ENCODE measurements around the gene LSM14B.
"Not testable (repeated sequence)": the region's sequence is repeated elsewhere in the genome, so short reads cannot be mapped to it uniquely, and the experiment has no call there.

Gene LSM14B

GRCh38 chr20:62114894-62115293 lies 7.4 kb upstream of the LSM14B start:
- TF ChIP-seq CTCF (IDR thresholded peaks at IDR 0.05; ENCODE audit: low read depth, low read length): no peak
- H3K4me3 ChIP-seq (ENCODE audit: low read depth, low read length): no peak overlapping the region

DNA sequence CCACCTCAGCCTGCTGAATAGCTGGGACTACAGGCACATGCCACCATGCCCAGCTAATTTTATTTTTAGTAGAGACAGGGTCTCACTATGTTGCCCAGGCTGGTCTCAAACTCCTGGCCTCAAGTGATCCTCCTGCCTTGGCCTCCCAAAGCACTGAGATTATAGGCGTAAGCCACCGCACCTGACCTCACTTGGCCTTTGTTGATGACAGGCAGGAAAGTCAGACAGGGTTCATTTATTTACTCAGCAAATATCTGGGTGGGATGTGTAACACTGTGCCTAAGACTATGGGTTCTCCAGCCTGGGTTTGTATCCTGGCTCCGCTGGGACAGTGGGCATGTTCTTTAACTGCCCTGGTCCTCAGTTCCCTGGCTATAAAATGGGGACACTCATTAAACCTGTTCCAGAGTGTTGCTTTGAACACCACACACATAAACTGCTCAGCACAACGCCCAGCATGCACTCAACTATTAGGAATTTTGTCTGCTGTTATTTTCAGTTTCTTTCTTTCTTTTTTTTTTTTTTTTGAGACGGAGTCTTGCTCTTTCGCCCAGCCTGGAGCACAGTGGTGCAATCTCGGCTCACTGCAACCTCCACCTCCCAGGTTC lies 6.4 kb upstream of the LSM14B start:
- not testable (repeated sequence) for H3K4me3 ChIP-seq (ENCODE audit: low read depth, low read length)

- no peak for TF ChIP-seq CTCF (IDR thresholded peaks at IDR 0.05; ENCODE audit: low read depth, low read length)
- H3K4me3 ChIP-seq (ENCODE audit: low read depth, low read length): no peak overlapping the region
These were observed 5.5 kb upstream of the LSM14B start for GRCh38 chr20:62116558-62117361.

GRCh38 chr20:62117362-62117646 lies 5.0 kb upstream of the LSM14B start:
- no peak overlapping the region for H3K4me3 ChIP-seq (ENCODE audit: low read depth, low read length)
- TF ChIP-seq CTCF (IDR thresholded peaks at IDR 0.05; ENCODE audit: low read depth, low read length): no peak

- H3K4me3 ChIP-seq (ENCODE audit: low read depth, low read length): no peak overlapping the region
- TF ChIP-seq CTCF (IDR thresholded peaks at IDR 0.05; ENCODE audit: low read depth, low read length): no peak
These were observed 4.6 kb upstream of the LSM14B start for GRCh38 chr20:62117658-62118057.

DNA sequence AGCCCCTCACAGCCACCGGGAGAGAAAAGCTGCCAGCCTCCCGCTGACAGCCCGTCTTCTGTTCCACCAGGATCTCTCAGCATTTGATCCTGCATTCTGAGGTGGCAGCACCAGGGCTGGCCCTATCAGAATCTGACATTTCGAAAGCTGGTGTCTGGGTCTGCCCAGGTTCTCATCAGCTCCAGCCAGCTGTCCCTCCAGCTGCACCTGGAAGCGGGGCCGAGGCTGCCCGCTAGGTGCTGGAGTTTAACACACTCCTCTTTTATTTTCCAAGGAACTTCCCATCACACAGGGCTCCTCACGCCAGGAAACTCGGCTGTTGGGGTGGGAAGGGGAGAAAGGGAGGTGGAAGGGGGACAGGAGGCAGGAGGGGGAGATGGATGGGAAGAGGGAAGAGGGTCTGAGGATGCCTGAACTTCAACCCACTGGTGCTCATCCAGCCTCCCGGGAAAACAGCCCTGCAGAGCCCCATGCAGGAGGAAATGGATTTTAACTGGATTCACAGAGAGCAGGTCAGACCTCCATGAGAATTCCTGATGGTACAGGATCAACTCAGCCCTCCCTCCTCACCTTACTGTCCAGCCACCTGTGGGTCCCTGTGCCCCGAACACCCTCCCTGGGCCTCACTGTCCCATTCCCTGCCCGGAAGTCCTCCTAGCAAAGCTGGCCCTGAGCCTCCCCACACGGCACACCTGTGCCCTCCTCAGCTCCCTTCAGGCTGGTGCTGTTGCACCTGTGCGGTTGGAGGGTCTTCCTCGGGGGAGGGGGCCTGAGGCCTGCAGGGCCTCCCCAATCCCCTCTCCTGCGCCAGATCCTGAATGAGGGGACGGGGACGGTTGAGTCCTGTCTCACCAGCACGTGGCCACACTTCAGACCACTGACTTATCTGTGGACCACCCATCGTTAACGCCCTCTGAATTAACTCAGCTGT lies 3.9 kb upstream of the LSM14B start:
- H3K4me3 ChIP-seq (ENCODE audit: low read depth, low read length): no peak overlapping the region
- TF ChIP-seq CTCF (IDR thresholded peaks at IDR 0.05; ENCODE audit: low read depth, low read length): no peak

- no peak for TF ChIP-seq CTCF (IDR thresholded peaks at IDR 0.05; ENCODE audit: low read depth, low read length)
These were observed 3.2 kb upstream of the LSM14B start for GRCh38 chr20:62119115-62119514.

More at GRCh38 chr20:62119115-62119514, 3.2 kb upstream of the LSM14B start:
- no peak overlapping the region for H3K4me3 ChIP-seq (ENCODE audit: low read depth, low read length)
